Ovary (tissue), 3 donors: ENCODE results near the gene PADI3.

Experiments
- POLR2A ChIP-seq: fragments of 450-650 bp; IDR thresholded peaks from one replicate; pipeline ENCODE4 v1.6.1; 2017; ENCODE audit warnings: antibody characterized with exemption, mild to moderate bottlenecking, moderate library complexity
- TF ChIP-seq, protein P1 (sequence below), 3 donors: fragments of 450-650 bp in 2 of 3; fragments of 200-600 bp in 1 of 3; IDR thresholded peaks; one replicate each; pipeline versions ENCODE4 v1.5.1 to v1.8.0; 2016 to 2022; ENCODE audit warnings: antibody characterized with exemption in 3 of 3, mild to moderate bottlenecking in 1 of 3
- donor health status: DM: no; HTN: no; CAD: no.

DNA sequence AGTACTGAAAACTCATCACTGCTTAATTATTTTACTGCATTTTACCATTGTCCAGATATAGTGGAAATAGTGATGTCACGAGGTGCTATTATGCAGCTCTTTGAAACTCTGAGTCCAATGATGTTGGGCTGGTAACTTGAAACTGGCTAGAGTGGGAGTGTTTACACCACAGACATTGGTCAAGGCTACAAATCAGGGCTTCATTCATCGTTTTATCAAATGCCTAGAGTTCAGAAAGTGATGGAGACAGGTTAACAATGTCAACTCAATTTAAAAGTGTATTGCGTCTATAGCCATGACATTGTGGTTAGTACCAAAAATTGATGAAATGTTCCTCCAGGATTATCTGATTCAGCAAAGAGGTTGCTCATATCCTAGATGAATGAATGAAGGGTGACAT is 31.3 kb upstream of the PADI3 start:
- TF ChIP-seq, protein P1, sequence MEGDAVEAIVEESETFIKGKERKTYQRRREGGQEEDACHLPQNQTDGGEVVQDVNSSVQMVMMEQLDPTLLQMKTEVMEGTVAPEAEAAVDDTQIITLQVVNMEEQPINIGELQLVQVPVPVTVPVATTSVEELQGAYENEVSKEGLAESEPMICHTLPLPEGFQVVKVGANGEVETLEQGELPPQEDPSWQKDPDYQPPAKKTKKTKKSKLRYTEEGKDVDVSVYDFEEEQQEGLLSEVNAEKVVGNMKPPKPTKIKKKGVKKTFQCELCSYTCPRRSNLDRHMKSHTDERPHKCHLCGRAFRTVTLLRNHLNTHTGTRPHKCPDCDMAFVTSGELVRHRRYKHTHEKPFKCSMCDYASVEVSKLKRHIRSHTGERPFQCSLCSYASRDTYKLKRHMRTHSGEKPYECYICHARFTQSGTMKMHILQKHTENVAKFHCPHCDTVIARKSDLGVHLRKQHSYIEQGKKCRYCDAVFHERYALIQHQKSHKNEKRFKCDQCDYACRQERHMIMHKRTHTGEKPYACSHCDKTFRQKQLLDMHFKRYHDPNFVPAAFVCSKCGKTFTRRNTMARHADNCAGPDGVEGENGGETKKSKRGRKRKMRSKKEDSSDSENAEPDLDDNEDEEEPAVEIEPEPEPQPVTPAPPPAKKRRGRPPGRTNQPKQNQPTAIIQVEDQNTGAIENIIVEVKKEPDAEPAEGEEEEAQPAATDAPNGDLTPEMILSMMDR (IDR thresholded peaks at IDR 0.05): no peak
- TF ChIP-seq POLR2A: no peak
